Activated CD8-positive, alpha-beta memory T cell treated with anti-CD3 and anti-CD28 coated beads, Interleukin-2, amount 50 U/mL, for 1 hour (primary cell): ENCODE measurements around the gene HAUS6.
A peak's percentile ranks its signal among the peaks of the same experiment; 100 is the strongest.
"Not testable (repeated sequence)": the region's sequence is repeated elsewhere in the genome, so short reads cannot be mapped to it uniquely, and the experiment has no call there.

Source experiments
- DNase-seq: peaks from one replicate; pipeline ENCODE4 v3.0.0-alpha.2; 2020; ENCODE audit errors: extremely low read depth

Gene HAUS6, protein sequence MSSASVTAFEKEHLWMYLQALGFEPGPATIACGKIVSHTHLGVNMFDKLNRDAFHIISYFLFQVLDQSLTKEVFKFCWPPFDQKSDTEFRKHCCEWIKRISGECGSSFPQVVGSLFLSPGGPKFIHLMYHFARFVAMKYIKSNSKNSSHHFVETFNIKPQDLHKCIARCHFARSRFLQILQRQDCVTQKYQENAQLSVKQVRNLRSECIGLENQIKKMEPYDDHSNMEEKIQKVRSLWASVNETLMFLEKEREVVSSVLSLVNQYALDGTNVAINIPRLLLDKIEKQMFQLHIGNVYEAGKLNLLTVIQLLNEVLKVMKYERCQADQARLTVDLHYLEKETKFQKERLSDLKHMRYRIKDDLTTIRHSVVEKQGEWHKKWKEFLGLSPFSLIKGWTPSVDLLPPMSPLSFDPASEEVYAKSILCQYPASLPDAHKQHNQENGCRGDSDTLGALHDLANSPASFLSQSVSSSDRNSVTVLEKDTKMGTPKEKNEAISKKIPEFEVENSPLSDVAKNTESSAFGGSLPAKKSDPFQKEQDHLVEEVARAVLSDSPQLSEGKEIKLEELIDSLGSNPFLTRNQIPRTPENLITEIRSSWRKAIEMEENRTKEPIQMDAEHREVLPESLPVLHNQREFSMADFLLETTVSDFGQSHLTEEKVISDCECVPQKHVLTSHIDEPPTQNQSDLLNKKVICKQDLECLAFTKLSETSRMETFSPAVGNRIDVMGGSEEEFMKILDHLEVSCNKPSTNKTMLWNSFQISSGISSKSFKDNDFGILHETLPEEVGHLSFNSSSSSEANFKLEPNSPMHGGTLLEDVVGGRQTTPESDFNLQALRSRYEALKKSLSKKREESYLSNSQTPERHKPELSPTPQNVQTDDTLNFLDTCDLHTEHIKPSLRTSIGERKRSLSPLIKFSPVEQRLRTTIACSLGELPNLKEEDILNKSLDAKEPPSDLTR

DNA sequence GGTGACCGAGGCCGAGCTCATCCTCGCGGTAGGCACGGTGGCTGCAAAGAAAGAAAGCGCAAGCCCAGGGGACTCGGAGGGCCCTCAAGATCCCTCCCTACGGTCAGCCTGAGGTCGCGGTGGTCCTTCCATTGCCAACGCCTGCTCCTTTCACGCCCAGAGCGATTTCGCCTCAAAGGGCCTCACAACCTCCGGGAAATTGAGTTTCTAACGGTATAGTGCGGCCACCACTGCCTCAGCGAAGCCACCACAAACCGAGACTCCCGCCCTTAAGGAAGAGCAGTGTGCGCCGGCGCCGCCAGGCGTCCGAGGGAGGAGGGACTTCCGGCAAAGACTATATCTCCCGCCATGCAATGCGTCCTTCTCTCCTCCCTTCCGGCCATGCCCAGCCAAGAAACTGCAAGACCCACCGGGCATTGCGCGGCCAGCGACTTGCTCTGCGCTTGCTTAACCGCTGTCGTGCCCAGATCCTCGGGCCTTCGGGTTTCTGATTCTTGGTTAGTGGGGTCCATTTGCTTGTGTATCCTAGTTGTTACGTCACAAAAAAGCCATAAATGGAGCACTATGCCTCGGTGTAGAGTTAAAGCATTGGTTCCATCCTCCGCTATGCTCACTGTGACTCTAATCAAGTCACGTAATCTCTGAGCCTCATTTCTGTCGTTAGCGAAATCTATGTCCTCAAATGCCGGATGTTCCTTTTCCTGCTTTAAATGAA is at the start of gene HAUS6:
Gene HAUS6 (minus strand): TSS at position 274 of the 715 bp plus-strand sequence. CDS start 253 bp downstream, at position 21.
- peak; percentile 88 for DNase-seq

DNA sequence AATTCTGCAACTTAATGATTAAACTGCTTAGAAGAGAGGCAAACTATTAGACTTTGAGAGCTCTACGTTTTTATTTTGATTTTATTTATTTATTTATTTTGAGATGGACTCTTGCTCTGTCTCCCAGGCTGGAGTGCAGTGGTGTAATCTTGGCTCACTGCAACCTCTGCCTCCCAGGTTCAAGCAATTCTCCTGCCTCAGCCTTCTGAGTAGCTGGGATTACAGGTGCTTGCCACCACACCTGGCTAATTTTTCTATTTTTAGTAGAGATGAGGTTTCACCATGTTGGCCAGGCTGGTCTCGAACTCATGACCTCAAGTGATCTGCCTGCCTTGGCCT is 49.4 kb upstream of the HAUS6 start:
- DNase-seq = not testable (repeated sequence)

DNA sequence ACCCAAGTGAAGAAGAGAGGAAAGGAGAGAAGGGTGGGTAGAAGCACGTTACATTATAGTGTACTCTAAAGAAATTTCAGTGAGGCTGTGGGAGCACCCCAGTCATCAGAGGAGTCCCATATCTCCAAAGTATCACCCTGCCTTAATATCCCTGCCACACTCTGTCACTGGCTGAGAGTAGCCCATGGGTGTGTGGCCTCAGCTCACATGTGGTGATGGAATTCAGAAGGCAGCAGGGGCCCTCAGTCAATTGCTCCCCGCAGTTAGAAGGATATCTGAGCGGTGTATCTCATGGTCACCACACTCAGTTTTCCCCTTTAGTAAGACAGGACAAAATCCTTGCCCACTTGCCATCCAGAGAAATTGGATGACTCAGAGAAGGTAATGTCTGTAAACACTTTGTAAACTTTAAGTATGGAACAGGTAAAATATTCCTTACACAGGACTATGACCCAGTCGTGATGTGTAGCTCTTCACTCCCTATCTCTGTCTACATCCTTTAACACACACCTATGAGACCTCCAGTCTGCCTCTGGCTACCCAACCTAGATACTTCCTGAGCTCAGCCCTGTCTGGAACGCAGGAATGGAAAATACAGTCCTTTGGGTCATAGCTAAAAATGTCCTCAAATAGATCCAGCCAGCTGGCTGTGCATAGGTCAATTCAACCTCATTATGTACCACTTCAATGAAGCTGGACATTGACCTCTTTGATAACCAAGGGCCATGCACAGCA is 48.9 kb upstream of the HAUS6 start:
- no peak for DNase-seq

DNA sequence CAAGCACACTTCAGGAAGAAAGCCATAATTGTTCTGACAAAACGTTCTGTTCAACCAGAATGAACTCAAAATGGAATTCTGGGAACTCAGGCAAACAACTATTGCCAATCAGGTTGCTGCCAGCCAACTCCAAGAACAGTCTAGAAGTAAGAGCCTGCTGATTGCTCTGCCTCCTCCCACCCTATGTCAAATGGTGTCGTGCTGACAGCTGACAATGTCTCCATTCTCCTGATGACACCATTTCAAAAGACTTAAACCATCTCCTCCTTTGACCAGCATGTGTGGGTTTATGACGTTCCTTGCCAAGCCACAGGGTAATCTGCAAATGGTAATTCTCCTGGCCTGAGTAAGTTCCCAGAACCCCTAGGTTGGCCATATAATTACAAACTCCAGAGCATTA is 46.5 kb upstream of the HAUS6 start:
- DNase-seq = no peak

DNA sequence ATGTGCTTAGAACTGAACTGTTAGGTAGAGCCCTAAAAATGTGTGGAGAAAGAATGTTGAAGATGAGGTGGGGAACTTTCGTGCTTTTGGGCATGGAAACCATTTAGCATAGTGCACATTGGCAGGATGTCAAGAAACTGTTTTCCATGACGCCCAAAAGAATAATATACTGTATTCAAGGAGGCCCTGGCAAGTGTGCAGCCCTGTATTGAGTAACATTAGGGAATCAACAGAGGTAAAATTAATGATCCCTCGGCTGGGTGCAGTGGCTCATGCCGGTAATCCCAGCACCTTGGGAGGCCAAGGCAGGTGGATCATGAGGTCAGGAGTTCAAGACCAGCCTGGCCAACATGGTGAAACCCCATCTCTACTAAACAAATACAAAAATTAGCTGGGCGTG is 45.5 kb upstream of the HAUS6 start:
- no peak for DNase-seq

DNA sequence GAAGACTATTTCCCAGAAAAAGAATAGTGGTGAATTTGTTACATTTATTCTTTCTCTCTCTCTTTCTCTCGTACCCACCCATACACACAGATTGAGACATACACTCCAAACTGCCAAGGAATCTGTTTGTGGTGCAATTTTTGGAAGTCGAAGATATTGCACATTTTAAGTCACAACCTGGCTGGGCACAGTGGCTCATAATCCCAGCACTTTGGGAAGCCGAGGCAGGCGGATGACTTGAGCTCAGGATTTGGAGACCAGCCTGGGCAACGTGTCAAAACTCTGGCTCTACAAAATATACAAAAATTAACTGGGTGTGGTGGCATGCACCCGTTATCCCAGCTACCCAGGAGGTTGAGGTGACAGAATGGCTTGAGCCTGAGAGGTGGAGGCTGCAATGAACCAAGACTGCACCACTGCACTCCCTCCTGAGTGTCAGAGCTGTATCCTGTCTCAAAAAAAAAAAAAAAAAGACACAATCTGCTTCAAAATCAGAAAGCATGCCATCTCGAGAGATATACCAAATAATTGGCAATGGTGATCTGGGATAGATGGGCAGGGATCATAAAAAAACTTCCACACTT is 43.8 kb upstream of the HAUS6 start:
- no peak for DNase-seq

DNA sequence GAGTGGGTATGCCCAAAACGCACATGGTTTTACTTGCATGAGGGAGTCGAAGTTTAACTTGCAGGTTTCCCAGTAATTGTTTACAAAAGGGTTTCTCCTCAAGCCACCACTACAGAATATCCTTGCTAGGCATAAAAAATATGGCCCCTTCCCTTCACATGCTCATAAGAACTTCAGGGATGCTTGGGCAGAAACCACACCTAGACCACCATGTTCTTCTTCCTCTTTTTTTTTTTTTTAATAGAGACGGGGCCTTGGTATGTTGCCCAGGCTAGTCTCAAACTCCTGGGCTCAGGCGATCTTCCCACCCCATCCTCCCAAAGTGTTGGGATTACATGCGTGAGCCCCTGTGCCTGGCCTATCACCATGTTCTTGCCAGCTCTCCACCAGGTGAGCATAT is 43.2 kb upstream of the HAUS6 start:
- DNase-seq = no peak

DNA sequence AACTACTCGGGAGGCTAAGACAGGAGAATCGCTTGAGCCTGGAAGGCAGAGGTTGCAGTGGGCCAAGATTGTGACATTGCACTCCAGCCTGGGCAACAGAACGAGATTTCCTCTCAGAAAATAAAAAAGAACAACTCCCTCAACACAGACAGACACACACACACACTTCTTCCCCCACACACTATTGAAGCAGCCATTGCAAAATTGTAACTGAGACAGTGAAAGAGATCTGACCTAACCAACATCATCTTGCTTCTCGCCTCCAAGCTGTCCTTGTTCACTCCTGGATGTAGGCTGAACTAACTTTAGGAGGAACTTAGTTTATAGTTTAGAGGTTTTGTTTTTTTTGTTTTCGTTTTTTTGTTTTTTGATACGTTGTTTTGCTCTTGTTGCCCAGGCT is 37.6 kb upstream of the HAUS6 start:
- no peak for DNase-seq

DNA sequence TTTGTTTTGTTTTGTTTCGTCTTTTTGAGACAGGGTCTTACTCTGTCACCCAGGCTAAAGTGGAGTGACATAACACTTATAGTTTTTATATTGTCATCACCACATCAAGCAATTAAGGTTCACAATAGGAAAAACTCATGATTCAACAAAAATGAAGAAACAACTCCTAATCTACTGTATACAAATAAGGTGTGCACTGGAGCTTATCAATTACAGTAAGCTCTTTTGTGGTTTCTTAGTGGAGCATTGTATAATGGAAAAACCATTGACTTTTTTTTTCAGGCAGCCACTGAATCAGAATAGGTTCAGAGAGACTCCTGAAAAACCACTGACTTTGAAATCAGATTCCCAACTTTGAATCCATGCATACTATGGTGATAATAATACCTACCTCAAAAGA is 35.4 kb upstream of the HAUS6 start:
- no peak for DNase-seq

DNA sequence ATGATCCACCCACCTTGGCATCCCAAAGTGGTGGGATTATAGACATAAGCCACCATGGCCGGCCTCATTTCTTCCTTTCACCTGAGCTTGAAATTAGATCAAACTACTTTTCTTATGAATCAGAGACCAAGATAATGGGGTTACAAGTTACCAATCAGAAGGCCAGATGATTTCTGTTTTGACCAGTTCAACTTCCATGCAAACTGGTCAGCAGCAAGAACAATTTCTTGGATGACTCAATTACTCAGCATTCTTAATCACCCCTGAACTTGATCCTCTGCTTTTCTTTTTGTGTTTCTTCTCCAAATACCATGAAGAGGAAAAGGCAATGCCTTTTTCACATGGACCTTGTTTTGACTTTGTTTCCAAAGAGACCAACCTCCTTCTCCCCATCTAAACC is 34.6 kb upstream of the HAUS6 start:
- DNase-seq = no peak

DNA sequence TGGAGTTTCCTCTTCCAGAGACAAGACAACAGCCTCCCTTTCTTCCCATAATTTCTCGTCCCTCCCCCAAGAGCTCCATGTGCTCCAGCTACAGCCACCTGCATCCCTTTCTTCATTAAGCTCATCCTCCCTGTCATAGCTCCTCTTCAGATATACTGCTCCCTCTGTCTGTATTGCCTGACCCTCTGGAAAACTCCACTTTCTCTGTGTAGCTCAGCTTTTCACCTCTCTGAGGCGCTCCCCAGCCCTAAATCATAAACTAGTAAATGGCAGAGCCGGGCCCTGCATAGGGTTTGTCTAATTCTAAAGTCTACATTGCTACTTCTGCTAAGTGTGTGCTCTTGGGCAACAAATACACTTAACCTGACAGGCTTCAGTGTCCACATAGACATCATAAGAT is 33.4 kb upstream of the HAUS6 start:
- DNase-seq = no peak

DNA sequence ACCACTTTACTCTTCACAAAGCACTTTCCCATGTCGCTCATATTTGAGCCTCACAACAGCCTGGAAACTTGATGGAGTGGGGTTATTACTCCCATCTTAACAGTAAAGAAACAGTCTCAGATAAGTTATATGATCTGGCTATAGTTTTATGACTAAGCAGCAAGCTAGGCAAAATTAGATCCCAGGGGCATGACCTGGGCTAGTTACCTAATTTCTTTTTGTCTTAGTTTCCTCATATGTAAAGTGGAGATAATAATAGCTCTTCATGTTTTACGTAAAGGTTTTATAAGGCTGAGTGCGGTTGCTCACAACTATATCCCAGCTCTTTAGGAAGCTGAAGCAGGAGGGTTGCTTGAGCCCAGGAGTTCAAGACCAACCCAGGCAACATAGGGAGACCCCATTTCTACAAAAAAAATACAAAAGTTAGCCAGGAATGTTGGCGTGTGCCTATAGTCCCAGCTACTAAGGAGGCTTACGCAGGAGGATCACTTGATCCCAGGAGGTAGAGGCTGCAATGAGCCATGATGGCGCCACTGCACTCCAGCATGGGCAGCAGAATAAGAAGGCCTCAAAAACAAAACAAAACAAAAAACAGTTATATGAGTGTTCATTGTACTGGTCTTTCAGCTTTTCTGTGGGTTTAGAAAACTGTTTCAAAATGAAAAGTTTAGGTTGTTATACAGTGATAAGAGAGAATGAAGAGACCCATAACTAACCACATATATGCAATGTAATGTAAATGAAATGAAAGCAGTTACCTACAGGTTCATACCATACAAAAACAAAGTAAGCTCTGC is 31.0 kb upstream of the HAUS6 start:
- no peak for DNase-seq

DNA sequence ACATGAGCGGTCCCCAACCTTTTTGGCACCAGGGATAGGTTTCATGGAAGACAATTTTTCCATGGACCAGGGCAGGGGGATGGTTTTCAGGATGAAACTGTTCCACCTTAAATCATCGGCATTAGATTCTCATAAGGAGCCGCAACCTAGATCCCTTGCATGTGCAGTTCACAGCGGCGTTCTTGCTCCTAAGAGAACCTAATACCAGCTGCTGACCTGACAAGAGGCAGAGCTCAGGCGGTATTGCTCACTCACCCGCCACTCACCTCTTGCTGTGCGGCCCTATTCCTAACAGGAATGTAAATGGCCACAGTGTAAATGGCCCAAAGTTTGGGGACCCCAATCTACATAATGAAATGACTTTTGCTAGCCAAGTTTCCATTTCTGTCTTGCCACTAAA is 27.7 kb upstream of the HAUS6 start:
- DNase-seq = no peak

DNA sequence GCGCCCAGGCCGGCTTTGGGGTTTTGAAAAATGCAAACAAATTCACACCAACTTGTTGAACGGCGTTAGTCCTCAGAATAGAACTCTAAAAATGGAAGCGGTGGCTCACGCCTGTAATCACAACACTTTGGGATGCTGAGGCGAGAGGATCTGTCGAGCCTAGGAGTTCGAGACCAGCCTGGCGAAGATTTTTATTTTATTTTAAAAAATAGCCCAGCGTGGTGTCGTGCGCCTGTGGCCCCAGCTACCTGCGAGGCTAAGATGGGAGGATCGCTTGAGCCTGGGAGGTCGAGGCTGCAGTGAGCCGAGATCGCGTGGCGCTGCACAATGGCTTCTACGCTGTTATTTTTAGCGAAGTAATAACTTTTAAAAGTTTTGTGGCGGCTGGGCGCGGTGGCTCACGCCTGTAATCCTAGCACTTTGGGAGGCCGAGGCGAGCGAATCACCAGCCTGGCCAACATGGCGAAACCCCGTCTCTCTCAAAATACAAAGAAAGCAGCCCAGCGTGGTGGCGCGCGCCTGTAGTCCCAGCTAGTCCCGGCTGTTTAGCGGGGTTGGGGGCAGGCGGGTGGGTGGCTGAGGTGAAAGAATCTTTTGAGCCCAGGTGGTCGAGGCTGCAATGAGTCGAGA is 25.3 kb upstream of the HAUS6 start:
- DNase-seq = no peak

DNA sequence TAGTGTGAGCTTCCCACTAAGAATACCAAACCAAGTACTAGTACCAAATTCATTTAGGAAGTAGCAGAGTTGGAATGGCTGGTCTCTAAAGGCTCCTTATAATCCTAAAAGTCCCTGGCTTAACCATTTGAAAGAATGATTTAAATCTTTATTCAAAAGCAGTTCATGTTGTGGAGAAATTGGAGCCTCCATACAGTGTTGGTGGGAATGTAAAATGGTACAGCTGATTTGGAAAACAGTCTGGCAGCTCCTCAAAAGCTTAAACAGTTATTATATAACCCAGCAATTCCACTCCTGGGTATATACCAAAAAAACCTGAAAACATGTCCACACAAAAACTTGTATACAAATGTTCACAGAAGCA is 21.7 kb upstream of the HAUS6 start:
- DNase-seq = no peak

DNA sequence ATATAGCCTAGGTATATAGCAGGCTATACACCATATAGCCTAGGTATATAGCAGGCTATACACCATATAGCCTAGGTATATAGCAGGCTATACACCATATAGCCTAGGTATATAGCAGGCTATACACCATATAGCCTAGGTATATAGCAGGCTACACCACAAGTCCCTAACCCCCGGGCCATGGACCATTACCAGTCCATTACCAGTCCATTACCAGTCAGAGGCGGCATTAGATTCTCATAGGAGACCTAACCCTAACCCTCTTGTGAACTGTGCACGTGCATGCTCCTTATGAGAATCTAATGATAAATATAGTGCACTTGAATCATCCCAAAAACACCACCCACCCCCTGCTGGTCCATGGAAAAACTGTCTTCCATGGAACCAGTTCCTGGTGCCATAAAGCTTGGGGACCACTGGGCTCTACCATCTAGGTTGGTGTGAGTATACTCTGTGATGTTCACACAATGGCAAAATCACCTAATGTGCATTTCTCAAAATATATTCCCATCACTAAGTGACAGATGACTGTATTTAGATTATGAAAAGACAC is 19.9 kb upstream of the HAUS6 start:
- DNase-seq = no peak

DNA sequence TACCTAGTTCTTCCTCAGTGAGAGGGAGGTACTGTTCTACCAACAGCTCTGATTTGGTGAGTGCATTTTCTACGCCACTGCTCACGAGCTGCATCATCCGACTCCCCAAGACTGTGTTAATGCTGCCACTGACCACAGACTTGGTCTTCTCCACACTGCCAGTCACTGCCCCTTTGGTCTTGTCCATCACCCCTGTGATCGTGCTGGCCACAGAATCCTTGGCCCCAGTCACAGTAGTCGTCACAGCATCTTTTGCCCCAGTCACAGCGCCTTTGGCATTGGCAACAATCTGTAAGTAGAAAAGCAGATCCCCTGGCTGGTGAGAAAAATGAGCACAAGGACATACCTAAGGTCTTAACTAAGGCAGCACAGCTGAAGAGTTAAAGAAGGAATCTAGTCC is 18.2 kb upstream of the HAUS6 start:
- no peak for DNase-seq

DNA sequence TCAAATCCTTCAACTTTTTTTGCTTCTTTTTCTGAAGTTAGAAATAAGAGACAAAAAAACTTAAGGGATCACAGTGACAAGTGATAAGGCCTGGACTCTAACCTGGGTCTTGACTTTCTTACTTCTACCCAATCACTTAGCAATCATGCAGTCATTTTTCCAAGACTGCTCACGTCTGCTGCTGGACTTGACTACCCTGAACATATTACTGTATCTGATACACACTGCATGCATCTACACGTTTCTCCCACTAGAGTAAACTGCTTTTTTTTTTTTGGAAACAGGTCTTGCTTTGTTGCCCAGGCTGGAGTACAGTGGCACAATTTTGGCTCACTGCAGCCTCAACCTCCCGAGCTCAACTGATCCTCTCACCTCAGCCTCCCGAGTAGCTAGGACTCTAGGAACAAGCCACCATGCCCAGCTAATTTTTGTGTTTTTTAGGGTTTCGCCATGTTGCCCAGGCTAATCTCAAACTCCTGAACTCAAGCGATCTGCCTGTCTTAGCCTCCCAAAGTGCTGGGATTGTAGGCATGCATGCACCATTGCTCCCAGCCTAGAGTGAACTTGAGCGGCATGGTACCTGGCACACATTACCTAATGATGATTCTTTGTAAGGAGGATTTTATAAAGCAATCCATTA is 17.2 kb upstream of the HAUS6 start:
- no peak for DNase-seq

DNA sequence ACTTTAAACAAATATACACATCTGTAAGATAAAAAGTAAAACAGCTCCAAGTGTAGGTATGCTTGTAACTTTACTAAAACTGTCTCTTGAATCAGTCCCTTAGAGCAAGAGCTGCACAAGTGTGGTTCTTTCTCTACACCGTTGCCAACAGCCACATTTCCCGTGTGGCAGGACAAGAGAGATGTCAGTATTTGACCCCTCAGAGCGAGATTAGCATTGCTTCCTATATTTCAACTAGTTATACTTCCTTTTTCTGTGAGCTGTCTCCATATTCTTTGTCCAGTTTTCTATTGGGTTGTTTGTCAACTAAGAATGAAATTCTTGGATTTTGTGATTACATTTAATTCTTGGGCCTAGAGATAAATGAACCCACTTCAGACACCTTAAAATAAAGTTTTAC is 16.5 kb upstream of the HAUS6 start:
- DNase-seq = no peak
